Neural progenitor cell (in vitro differentiated cells): ENCODE data around the gene THYN1.

Experiments
- EZH2 ChIP-seq: fragments of 200-600 bp; sonication (generic); IDR thresholded peaks from 2 replicates; pipeline ENCODE4 v1.6.1; 2017; ENCODE audit warnings: antibody characterized with exemption, mild to moderate bottlenecking, moderate library complexity
- TF ChIP-seq, protein P1 (sequence below): fragments of 200-600 bp; sonication (generic); IDR thresholded peaks from 2 replicates; pipeline ENCODE4 v1.5.1; 2017; ENCODE audit warnings: antibody characterized with exemption, mild to moderate bottlenecking

DNA sequence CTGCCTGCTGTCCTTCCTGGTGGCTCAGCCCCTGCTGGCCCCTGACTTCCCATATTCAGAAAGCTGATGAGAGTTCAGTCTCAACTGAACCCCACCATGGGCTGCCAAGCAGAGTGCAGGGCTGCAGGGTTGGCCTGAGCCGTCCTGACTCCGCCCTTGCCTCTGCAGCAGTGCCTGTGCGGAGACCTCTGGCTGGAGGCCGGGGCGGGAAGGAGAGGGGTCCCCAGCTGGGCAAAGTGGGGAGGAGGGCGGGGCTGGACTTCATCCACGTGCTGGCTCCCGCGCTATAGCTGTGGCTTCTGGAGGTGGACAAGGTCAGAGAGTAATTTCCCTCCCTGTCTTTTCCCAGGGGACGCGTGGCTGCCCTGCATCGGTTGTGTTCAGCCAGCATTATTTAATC, 36.6 kb upstream of the THYN1 start:
- TF ChIP-seq, protein P1, sequence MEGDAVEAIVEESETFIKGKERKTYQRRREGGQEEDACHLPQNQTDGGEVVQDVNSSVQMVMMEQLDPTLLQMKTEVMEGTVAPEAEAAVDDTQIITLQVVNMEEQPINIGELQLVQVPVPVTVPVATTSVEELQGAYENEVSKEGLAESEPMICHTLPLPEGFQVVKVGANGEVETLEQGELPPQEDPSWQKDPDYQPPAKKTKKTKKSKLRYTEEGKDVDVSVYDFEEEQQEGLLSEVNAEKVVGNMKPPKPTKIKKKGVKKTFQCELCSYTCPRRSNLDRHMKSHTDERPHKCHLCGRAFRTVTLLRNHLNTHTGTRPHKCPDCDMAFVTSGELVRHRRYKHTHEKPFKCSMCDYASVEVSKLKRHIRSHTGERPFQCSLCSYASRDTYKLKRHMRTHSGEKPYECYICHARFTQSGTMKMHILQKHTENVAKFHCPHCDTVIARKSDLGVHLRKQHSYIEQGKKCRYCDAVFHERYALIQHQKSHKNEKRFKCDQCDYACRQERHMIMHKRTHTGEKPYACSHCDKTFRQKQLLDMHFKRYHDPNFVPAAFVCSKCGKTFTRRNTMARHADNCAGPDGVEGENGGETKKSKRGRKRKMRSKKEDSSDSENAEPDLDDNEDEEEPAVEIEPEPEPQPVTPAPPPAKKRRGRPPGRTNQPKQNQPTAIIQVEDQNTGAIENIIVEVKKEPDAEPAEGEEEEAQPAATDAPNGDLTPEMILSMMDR = no peak
- no peak for TF ChIP-seq EZH2
